NCI-H345 (cell line): Measurements from ENCODE around the gene FOXP3.

Experiments used
- DNase-seq: peaks from one replicate; lab custom pipeline; 2025; lab: John Stamatoyannopoulos, UW

Gene FOXP3

GRCh38 chrX:49276207-49276606, 11.7 kb upstream of the FOXP3 start:
- DNase-seq, result no peak

- DNase-seq, result no peak
Measured at GRCh38 chrX:49273181-49273727, 8.7 kb upstream of the FOXP3 start.

DNA sequence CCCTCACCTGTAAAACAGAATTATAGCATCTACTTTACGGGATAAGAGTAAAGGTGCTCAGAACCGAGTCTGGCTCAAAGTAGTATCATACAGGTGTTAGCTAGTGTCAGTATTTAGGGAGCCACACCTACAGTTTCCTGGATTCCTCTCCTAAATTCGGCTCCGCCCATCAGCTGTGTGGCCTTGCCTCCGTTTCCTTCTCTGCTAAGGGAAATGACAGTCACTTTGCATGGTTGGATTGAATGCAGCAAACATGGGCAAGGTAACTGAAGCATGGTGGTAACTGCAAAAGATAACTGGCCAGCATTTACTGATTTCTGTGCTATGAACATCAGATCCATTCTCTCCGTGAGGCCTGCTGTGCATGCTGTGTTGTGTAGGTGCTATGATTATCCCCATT, 7.9 kb upstream of the FOXP3 start:
- DNase-seq, result no peak

- DNase-seq, result no peak
Measured at GRCh38 chrX:49271341-49271740, 6.8 kb upstream of the FOXP3 start.

DNA sequence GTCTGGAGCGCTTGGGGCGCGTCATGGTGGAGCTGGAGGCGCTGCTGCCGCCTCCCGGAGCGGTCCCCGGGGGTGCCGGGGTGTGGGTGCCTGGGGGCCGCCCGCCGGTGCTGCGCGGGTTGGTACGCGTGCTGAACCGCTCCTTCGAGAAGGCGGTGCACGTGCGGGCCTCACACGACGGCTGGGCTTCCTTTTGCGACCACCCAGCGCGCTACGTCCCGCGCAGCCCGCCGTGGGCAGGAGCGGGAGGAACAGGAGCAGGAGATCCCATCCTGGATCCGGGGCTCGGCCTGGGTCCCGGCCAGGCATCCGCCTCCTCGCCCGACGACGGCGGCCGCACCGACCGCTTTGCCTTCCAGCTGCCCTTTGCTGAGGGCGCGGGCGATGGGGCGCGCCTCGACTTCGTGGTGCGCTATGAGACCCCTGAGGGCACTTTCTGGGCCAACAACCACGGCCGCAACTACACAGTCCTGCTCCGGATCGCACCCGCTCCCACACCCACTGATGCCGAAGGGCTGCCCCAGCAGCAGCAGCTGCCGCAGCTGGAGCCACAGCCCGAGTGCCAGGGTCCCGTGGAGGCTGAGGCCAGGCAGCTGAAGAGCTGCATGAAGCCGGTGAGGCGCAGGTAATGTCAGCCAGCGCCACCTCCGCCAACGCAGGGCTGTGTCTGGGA, 5.9 kb upstream of the FOXP3 start:
- DNase-seq, result no peak

DNA sequence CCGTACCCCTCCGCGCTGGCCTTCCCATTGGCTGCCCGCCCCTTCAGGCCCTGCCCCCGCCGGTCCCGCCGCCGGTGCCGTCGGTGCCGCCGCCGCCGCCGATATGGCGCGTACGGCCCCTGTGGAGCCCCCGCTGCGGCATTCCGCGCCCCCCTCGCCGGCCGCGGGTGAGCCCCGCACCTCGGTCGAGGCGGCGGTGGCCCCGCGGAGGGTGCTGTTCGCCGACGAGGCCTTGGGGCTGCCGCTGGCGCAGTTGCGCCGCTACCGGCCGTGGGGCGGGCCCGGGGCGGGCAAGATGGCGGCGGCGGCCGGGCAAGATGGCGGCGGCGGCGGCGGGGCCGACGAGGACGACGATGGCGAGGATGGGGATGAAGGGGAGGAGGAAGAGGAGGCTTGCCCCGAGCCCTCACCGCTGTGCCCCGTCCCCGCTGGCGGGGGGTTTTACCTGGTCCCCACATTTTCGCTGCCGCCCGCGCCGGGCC, 5.3 kb upstream of the FOXP3 start, which contains the start of gene PPP1R3F:
TSS of gene PPP1R3F (plus strand) at position 27 of the 482 bp plus-strand sequence. CDS start at position 104, 77 bp downstream.
- no peak for DNase-seq

- peak; percentile 98 for DNase-seq
Measured at GRCh38 chrX:49269010-49269766, 4.7 kb upstream of the FOXP3 start.

- DNase-seq, result no peak
Measured at GRCh38 chrX:49268702-49269009, 4.1 kb upstream of the FOXP3 start.

GRCh38 chrX:49266523-49267445, 2.3 kb upstream of the FOXP3 start:
- no peak for DNase-seq

DNA sequence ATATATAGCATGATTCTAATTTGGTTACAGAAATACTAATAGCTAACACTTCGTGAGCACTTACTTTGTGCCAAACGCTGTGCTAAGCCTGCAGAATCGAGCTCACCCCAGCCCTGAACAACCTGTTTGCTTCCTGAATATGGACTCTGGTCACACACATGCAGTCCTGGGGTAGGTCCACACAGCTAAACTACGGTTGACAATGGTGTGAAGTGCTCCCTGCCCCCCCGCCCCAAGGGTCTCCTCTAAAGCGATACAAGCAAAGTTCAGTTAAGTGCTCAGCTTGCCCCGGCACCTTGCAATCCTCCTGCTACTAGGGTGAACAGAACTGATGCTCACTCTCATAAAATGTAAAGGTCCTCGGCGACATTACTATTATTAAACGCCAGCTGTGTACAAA, 879 bp downstream of the FOXP3 start:
- no peak for DNase-seq

DNA sequence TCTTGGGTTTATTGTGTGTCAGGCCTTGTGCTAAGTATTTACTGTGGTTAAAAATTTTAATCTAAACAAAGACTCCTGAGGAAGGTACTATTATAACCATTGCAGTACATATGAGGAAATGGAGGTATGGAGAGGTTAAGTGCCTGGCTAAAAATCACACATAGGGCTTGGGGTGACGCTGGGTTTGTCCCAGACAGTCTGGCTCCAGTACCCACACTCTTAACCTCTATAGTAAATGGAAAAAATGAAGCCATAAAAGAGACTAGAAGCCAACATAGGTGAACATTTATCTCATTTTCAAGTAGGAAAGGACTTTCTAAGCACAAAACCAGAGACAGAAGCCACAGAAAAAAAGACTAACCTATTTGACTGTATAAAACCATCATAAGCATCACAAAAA, 1.9 kb downstream of the FOXP3 start:
- no peak for DNase-seq

GRCh38 chrX:49260221-49260985, 4.1 kb downstream of the FOXP3 start:
- no peak for DNase-seq

- DNase-seq, result no peak
Measured at GRCh38 chrX:49258749-49259124, 5.8 kb downstream of the FOXP3 start.

GRCh38 chrX:49257846-49258748, 6.4 kb downstream of the FOXP3 start:
- no peak for DNase-seq

GRCh38 chrX:49257074-49257790, 7.3 kb downstream of the FOXP3 start:
- DNase-seq, result no peak

GRCh38 chrX:49256268-49256995, 8.1 kb downstream of the FOXP3 start:
- no peak for DNase-seq

DNA sequence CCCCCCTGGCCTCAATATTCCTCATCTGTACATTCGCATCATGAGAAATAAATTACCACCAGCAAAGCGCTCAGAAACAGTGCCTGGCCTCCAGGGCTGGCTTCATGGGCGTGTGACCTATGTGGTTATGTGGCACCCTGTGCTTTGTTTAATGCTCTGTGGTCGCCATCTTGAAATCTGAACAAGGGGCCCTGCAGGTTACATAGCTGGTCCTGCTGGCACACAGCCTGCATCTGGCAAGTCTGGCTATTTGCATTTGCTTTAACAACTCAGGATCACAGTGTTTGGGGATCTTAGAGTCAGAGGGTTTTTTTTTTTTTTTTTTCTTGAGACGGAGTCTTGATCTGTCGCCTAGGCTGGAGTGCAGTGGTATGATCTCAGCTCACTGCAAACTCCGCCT, 9.9 kb downstream of the FOXP3 start:
- no peak for DNase-seq

DNA sequence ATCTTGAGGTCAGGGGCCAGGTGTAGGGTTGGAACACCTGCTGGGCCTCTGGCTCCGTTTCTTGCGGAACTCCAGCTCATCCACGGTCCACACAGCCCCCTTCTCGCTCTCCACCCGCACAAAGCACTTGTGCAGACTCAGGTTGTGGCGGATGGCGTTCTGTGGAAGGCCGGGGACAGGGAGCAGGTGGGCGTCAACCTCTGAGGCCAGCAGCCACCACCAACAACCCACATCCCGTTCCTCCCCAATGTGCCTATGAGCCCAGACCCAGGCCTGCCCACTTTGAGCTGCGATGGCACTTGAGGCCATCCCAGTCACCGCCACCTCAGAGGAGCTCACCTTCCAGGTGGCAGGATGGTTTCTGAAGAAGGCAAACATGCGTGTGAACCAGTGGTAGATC, 13.2 kb downstream of the FOXP3 start:
- no peak for DNase-seq

GRCh38 chrX:49250578-49250977, 13.9 kb downstream of the FOXP3 start:
- DNase-seq, result no peak
